ENCODE results near the gene PHGDH.

DNA sequence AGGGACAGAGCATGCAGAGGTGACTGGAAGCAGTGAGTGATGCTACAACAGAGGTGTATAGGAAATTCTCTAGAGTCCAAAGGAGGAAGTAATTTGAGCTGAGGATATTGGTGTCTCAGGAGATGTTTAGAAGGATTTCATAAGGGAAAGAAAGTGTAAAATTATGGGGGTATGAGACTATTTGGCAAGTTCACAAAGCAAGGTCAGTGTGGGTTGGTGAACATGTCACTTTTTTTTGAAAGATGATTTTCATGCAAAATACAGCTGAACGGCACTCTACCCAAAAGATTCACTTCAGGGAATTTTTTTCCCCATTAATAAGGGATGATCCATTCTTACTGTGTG is 32.8 kb downstream of the PHGDH start:
- TF ChIP-seq POLR2A (IDR thresholded peaks at IDR 0.05; ENCODE audit: low read depth, low read length) (no peak), POLR2AphosphoS5 (IDR thresholded peaks at IDR 0.05; ENCODE audit: low read depth, low read length) (no peak), POU2F2 (IDR thresholded peaks at IDR 0.05; ENCODE audit: low read depth, low read length) (no peak)
